GM19468 (cell line): ENCODE data around the gene CSE1L.
A peak's percentile ranks its signal among the peaks of the same experiment; 100 is the strongest.
"Not testable (repeated sequence)": the region's sequence is repeated elsewhere in the genome, so short reads cannot be mapped to it uniquely, and the experiment has no call there.

ENCODE experiments used
- ATAC-seq: cut with Tn5 transposase; IDR thresholded peaks from one replicate; pipeline ENCODE4 v1.9.1; 2021; ENCODE audit warnings: mild to moderate bottlenecking, moderate library complexity, moderate number of reproducible peaks; ENCODE audit not compliant: unreplicated experiment; ENCODE audit errors: extremely low read depth

Gene CSE1L

GRCh38 chr20:49046087-49046900 lies at the start of gene CSE1L:
TSS of gene CSE1L (plus strand) at chr20:49046312. CDS start at chr20:49058464, 12,152 bp downstream.
- ATAC-seq, result peak; percentile 75

DNA sequence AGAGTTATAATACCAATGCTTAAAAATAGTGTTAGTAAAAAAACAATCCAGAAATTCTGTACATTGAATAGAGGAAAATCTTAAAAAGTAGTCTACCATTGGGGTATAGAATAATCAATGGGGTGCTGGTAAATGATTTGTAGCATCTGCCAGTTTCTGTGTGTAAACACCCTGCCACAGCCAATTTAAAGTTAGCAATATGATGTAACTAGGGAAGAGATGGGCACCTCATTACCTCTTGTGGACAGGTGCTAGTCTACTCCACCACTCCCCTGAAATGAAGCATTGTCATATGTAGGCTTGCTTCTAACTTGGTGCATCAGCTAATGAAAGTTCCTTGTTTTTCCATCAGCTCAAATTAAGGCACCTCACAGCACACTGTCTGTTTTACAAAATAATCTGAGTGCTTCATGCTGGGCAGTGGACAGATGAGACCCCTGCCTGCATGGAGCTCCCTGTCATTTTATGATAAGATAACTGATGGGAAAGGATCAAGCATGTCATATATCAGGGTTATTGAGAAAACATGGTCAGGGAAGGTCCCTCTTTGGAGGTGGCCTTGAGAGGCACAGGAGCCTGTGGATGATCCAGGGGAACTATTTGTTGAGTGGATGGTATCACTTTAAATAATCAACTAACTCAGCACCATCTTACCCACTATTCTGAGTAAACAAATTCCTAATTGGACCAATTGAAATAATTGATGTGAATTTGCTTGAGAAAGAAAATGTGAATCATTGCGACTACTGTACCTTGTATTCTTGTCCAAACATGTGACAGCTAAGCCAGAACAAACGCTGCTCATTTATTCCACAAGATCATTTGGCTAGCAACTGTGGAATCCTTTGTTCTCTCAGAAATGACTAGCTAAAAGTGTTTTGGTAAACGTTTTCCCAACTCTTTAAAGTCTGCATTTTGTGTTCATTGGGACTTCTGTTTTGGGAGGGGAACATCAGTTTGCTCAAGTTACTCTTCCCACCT lies 45.9 kb upstream of the CSE1L start:
- no peak for ATAC-seq

DNA sequence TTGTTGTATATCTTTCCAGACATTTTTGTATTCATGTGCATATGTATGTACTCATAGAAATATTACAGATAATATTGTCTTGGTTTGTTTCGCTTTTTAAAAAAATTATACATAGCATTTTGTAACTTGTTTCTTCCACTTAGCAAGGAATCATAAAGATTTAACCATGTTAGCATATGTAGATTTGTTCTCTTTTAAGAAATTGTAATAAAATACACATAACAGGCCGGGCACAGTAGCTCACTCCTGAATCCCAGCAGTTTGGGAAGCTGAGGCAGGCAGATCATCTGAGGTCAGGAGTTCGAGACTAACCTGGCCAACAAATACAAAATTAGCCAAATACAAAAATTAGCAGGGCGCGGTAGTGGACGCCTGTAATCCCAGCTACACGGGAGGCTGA lies 44.4 kb upstream of the CSE1L start:
- ATAC-seq, result no peak

- ATAC-seq, result no peak
Observed at GRCh38 chr20:49006446-49006980, 39.6 kb upstream of the CSE1L start.

- ATAC-seq, result no peak
Observed at GRCh38 chr20:49009899-49010631, 36.0 kb upstream of the CSE1L start.

- ATAC-seq, result no peak
Observed at GRCh38 chr20:49024220-49024619, 21.9 kb upstream of the CSE1L start.

DNA sequence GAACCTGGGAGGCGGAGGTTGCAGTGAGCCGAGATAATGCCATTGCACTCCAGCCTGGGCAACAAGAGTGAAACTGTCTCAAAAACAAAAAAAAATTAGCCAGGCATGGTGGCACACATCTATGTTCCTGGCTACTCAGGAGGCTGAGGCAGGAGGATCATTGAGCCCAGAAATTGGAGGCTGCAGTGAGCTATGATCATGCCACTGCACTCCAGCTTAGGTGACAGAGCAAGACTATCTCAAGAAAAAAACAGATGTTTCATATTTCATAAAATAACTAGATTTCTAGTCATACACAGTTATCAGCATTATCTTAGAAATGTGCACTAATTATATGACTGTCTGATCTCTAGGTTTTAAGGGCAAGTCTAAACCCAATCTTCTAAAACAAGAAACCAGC lies 17.9 kb upstream of the CSE1L start:
- not testable (repeated sequence) for ATAC-seq

DNA sequence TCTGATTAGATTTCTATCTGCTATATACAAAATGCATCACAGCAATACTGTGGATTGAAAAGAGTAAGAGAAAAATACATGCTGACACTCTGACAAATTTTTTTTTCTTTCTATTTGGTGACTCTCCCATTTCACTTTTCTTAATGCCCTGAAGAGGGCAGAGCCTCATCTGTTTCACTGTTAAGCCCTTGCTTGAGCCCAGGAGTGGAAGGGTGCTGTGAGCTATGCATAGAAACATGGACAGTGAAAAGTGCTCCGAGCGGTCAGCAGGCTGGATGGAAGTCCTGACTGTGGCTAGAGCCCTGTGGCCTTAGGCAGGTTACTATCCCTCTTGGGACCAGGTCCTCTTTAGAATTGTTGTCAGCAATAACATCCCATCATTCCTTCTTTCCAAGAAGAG lies 17.4 kb upstream of the CSE1L start:
- ATAC-seq, result no peak

DNA sequence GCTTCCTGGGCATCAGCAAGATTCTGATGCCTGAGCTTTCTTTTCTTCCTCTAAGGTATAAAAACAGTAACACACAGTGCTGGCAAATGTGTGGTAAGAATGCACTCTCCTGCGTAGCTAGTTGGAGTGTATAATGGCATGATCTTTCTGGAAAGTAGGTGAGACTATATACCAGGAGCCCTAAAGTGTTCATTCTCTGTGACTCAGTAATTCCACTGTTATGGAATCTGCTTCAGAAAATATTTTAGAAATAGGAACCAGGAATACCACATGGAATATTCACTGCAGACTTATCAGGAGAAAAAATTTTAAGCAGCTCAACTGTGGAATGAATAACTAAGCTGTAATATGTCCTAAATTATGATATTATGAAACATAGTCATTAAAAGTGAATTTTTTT lies 16.9 kb upstream of the CSE1L start:
- no peak for ATAC-seq

GRCh38 chr20:49030954-49031619 lies 15.0 kb upstream of the CSE1L start:
- no peak for ATAC-seq

DNA sequence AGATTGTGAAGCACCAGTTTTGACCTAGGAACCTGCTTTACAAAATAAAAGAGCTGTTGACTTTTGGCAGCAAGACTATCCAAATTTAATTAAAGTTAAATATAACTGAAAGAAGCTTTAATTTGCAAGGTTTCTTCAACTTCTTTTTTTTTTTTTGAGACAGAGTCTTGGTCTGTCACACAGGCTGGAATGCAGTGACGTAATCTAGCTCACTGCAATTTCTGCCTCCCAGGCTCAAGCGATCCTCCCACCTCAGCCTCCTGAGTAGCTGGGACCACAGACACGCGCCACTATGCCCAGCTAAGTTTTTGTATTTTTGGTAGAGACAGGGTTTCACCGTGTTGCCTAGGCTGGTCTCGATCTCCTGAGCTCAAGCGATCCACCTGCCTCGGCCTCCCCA lies 13.7 kb upstream of the CSE1L start:
- ATAC-seq, result no peak

DNA sequence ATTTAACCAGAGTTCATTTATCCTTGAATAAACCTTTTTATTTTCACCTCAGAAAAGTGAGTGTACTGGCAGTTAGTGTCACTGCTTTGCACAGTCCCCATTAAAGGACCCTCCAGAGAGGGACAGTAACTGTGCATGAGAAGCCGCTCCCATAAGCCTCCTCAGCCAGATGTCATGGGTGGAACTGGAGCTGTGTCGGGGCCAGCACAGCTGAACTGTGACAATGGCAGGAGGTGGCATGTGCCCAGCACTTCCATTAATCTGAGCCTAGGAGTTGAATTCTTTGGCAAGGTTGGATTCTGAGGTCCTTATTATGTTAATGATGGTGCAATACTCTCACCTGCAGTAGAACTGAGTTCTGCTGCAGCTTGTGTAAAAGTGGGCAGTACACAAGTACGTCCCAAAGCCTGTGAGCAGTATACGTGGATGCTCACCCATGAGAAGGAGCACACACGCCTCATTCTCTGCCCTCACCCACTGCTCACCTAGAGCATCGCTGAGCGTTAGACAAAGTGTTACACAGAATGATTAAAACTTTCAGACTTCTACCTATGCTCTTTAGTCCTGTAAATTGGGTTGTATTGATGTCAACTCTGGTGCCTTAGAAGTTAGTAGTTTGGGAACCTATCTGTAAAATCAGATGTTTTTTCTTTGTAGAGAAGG lies 11.9 kb upstream of the CSE1L start:
- ATAC-seq, result no peak

- ATAC-seq, result no peak
Observed at GRCh38 chr20:49037962-49038387, 8.1 kb upstream of the CSE1L start.

GRCh38 chr20:49039854-49040253 lies 6.3 kb upstream of the CSE1L start:
- no peak for ATAC-seq

- ATAC-seq, result no peak
Observed at GRCh38 chr20:49043000-49043399, 3.1 kb upstream of the CSE1L start.

- ATAC-seq, result no peak
Observed at GRCh38 chr20:49045440-49046086, 549 bp upstream of the CSE1L start.

DNA sequence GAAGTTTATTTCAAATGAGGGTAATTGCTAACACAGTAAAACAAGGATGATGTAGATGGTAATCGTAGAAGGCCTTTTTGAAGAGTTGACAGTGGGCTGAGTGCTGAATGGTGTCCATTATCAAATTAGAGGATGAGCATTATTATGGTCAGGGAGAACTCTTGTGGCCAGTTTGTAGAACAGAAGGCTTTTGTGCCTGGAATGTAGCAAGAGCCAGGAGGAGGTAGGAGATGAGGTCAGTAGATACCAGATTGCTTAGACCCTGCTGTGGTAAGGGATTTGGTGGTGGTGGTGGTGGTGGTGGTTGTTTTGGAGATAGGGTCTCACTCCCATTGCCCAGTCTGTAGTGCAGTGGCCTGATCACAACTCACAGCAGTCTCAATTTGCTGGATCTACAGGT lies 6.2 kb downstream of the CSE1L start:
- ATAC-seq, result no peak

- no peak for ATAC-seq
Observed at GRCh38 chr20:49054056-49054643, 8.0 kb downstream of the CSE1L start.
